Limb (tissue), 2 donors: ENCODE data around the gene DENND5B.
"Not testable (repeated sequence)": the region's sequence is repeated elsewhere in the genome, so short reads cannot be mapped to it uniquely, and the experiment has no call there.

Source experiments
- DNase-seq, 2 donors: peaks; one replicate each; pipeline ENCODE4 v3.0.0-alpha.2; 2016; ENCODE audit errors: extremely low spot score in 2 of 2

The DENND5B gene

DNA sequence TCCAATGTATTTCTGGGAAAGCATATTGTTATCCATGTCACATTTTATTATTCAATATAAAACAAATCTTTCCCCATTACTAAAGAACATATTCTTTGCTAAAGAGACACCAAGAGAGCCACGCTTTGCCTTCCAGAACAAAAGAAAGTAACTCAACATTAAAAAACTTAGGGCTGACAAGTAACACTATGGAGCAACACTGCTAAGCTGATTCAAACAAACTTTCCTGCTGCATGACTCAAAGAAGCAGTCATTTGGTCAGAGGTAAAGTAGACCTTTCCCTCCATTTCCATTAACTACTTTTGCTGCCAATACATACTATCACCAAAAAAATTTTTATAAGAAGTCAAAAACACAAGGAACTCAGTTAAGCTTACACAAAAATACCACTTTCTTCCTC is 83.0 kb downstream of the DENND5B start:
- no peak for DNase-seq

DNA sequence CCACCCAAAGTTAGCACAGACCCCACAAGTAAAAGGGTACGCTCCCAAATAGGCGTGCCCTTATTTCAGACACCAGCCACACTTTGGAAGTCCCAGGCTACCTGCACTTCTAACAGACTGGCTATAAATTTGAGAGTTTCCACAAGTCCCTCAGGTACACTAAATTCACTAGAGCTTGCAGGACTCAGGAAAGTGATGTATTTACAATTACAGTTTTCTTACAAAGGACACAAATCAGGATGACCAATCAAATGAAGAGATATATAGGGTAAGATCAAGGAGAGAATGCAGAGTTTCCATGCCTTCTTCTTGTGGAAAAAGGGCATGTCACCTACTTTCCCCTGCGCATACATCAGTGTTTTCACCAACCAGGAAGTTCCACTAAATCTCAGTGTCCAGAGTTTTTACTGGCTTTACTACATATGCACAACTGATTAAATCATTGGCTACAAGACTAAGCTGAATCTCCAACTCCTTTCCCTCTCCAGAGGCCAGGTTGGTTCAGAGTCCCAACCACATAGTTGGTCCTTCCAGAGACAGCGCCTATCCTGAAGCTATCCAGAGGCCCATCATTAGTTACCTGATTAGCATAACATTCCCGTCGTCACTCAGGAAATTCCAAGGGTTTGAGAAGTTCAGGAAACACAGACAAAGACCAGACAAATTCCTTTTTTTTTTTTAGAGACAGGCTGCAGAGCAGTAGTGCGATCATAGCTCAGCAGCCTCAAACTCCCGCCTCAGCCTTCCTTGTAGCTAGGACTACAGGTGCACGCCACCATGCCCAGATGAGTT is 84.2 kb downstream of the DENND5B start:
- no peak for DNase-seq

DNA sequence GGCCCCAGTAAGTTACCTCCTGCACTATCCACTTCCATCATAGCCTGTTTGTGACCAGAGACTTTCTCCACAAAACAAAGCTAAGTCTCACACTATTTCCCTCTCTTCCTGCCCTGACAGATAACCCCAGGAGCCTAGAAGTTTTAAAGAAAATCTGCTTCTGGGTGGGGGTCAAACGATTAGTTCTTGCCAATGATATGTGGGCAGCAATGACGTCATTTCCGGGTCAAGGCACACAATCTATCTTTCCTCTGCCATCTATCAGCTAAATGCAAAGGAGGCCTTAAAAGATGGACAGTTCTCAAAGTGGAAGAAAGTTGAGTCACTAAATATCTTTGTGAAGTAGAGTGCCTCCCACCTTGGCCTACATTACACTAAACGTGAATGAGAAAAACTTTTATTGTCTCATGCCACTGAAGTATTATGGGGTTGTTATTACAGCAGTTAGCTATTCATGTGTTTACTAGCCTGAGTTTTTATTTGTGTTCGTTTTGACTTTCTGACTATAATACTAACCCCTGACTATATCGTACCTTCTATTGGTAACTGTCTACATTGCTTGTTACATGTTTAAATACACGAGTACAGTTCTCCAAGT is 86.2 kb downstream of the DENND5B start:
- no peak for DNase-seq

DNA sequence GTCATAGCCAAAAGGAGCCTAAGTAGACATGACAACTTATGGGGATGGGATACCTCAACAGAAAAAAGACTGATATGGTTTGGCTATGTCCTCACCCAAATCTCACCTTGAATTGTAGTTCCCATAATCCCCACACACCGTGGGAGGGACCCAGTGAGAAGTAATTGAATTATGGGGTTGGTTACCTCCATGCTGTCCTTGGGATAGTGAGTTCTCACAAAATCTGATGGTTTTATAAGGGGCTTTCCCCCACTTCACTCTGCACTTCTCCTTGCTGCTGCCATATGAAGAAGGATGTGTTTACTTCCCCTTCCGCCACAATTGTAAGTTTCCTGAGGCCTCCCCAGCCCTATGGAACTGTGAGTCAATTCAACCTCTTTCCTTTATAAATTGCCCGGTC is 89.9 kb downstream of the DENND5B start:
- DNase-seq: not testable (repeated sequence)

DNA sequence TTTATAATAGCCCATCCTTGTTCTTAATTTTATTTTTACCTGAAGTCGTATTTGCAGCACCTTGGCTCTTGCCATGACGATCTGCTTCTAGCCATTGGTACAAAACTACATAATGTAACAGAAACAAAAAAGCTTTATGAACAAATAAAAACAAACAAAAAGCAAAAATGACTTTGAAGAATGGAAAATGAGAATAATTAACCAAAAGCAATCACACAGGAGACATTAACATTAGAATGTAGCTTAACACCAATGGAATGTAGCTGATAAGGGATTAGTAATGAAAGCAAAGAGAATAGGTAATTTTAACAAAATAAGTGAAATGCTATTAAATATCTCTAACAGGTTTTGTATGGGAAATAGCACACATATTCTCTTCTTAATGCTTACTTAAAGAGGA is 91.4 kb downstream of the DENND5B start:
- no peak for DNase-seq

DNA sequence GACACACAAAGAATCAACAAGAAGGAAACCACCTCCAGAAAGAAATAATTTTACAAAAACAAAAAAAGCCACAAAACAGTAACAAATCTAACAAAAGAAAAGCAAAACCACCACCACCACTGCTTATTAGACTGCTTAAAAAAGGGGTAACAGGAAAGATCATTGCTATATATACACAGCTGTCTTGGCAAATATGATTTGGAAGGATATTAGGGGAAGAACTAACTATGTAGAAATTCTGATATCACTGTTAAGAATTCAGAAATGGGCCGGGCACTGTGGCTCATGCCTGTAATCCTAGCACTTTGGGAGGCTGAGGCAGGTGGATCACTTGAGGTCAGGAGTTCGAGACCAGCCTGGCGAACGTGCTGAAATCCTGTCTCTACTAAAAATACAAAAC is 92.5 kb downstream of the DENND5B start:
- no peak for DNase-seq

DNA sequence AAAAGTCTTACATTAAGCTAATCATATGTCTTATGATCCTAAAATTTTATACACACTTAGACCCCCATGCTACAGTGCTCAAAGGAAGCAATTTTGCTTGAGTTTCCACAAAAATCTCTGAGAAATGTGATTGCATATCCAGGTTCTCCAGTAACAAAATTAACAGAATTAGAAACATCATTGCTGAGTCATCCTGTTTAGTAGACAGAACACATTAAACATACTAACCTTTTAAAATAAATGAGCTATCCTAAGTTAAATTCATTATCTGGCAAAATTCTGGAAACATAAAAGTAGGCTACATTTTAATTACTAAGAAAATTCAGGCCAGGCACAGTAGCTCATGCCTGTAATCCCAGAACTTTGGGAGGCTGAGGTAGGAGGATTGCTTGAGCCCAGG is 94.7 kb downstream of the DENND5B start:
- no peak for DNase-seq

DNA sequence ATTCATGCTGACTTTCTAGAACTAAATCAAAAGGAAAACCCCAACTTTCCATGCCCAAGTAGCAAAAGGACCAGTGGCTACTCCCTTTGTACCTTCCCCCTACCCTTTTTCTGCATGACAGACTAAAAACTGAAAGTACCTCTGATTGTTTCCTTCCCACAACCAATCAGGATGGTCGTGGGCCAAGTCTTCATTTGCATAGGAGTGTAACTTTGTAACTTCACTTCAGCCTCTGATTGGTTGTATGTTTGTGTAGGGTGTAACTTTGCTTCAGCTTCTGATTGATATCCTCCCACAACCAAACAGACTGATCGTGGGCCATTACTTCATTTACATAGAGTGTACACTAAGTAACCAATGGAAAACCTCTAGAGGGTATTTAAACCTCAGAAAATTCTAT is 96.5 kb downstream of the DENND5B start:
- DNase-seq: no peak

DNA sequence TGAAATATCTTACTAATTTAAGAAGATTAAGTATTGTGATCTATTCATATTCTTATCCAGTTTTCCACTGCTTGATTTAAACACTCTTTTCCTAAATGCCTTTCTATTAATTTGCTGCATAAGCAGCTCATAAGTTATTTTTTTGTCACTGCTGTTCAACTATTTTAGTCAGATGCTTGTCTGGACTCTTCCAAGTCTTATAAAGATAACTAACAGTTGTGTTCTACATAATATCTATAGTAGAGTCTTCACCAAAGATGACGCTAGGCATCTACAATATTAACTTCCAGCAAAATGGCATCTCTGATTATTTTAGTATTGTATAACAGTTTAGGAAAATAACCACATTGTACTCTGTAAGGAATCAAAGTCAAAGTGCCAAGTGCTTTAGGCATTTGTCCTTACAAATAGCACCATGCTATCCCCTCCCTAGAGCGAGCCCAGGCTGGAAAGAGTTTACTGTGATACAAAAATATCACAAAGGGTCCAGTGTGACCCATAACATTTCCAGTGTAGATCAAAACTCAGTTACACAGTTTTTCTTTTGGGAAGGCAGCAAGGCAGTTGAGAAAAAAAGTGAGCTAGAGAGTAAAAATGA is 98.2 kb downstream of the DENND5B start:
- DNase-seq: no peak

DNA sequence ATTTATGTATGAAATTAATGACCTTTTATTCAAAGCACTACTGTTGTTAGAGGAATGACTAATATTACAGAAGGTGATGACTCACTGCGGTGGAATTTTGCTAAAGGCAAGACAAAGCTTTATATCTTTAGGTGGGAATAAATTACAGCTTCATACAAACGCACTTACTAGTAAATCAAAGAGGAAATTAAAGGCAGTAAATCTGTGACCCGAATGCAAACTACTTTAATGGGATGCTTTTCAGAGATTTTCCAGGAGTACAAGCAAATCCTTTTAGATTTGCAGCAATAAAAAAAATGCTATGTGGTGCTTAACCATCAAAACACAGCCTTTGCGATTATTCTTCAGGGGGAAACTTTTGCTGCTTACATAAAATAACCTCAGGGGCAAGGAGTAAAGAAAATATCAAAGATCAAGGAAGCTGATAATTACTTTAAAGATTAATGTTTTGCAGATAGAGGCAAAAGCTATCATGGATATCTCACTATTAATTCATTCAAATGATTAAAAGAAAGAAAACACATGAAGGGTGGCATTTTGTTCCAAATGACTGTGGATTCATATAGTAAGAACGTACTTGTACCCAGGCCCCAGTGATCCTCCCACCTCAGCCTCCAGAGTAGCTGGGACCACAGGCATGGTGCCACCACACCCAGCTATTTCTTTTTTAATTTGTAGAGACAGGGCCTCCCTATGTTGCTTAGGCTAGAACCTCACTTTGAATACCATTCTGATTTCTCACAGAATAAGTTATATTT is 98.9 kb downstream of the DENND5B start:
- DNase-seq: no peak

DNA sequence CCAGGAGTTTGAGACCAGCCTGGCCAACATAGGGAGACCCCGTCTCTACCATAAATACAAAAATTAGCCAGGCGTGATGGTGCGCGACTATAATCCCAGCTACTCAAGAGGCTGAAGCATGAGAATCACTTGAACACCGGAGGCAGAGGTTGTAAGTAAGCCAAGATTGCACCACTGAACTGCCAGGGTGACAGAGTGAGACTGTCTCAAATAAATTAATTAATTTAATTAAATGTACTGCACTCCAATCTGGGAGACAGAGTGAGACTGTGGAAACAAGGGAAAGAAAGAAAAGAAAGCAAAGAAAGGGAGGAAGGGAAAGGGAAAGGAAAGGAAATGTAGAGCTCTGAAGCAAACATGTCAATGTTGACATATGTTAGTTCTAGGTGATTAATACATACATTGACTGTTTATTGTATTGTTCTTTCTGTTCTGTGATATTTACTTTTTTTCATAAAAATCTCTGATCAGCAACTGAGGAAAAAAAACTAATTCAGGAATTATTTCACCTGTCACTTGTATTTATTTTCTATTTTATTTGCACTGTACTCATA is 99.6 kb downstream of the DENND5B start:
- DNase-seq: no peak

DNA sequence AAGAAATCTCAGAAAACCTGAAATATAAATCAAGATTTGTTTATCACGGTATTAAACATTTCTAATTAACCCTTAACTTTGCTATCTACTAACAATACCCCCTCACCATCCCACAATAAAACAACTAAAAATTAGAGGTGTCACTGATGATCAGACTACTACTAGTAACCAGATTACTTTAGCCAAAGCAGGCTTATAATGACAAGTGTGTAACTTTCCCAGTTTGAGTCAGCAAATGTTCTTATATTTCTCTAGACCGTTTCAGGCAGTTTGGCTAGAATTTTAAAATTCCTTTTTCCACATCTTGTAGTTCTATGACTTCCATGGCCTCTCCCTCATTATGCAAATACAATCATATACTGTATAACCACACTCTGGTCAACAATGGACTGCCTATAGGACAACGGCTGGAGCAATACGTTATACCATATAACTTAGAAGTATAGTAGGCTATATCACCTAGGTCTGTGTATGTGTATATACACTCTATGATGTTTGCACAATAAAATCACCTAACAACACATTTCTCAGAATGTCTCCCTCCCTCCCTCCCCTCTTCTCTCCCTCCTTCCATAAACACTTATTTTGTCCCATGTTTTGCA is 102.1 kb downstream of the DENND5B start:
- DNase-seq: no peak

DNA sequence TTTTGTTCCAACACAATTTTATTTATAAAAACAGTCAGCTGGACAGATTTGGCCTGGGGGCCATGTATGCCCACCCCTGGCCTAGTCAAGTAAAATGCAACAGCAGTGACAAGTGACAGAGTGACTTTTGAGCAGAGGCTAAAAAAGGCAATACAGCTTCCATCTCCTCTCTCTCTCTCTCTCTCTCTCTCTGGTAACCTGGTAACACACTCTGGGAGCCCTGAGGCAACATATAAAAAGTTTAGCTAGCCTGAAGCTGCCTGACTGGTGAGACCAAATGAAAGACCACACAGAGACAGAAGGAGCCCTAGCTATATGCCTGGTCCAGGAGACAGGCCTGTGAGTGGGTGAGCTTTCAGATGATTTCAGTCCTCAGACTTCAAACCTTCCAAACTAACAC is 105.4 kb downstream of the DENND5B start:
- DNase-seq: no peak

DNA sequence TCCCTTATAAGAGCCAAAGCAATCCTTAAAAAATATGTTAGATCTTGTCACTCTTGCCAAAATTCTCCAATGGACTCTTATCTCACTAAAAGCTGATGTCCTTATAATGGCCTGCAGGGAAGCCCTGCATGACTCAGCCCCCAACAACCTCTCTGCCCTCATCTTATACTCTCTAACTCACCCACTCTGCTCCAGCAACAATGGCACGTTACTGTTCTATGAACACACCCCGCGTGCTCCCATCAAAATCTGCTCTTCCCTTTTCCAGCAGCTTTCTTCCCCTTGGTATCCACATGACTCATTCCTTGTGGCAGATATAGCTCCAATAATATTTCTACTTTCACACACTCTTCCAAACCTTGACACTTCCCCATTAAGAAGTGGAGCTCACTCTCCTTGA is 108.1 kb downstream of the DENND5B start:
- no peak for DNase-seq

DNA sequence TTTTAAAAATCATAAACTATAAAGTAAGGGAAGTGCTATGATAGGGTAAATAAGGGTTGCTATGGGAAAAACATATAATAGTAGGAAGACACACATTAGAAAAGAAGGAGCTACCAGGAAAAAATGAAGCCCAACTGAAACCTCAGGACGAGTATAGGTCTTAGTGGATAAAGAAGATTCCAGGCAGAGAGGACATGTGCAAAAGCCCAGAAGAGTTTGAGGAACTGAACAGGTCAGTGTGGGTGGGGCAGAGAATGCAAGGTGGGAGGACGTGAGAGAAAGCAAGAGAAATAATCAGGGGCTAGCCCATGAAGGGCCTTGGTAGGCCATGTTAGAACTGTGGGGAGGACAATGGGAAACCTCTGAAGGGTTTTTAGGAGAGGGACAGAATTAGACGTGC is 109.5 kb downstream of the DENND5B start:
- no peak for DNase-seq

DNA sequence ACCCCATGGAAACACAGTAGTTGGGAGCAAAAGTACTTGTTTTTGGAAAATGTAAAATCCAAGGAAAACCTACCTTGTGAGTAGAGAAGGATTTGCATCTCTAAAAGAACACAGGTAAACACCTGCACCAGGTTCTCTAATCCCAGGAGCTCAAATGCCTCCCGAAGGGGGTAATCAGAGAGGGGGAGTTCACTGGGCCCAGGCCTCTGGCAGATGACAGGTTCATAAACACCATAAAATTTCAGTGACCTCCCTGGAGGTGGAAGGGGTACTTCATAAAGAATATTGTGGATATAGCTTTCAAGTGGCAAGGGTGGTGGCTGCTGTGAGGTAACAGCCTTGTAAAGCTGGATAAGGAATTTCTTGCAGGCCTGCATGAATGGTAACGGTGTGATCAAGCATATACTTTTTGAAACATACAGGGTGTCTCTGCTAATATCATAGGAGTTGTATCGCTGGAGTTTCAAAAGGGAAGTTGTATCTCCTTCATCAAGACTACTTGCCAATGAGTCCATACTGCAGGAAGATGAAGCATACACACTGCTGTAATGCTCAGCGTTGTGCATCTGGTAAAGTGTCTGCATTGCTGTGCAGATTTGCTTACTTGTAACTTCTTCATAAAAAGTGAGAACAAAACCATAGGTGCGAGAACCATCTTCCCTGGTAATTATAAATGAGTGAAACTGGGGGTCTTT is 111.3 kb downstream of the DENND5B start:
- no peak for DNase-seq

DNA sequence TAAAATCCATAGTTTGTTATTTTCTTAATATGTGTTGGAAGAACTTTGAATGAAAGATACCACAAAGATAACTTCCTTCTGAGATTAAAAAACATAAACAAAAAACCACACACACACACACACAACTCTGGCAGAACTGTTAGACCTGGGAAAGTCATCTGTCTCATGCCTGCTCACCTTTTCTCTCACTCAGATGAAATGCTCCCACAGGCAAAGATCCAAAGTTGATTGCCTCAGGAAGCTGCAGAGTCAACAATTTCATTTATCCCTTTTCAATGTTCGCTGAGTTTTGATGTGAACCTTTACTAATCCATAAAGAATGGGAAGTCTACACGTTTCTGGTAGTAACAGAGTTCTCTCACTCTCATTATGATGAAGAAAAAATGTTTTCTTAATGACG is 112.0 kb downstream of the DENND5B start:
- DNase-seq: no peak

DNA sequence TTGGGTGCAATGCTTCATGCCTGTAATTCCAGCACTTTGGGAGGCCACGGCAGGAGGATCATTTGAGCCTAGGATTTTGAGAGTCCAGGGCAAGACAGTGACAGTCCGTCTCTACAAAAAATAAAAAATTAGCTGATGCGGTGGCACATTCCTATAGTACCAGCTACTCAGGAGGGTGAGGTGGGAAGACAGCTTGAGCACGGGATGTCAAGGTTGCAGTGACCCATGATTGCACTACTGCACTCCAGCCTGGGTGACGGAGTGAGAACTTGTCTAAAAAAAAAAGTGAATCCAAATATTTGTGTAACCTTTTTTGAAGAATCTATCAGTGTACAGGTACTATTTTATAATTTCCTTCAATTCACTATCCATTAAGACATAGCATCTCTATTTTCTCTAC is 112.5 kb downstream of the DENND5B start:
- no peak for DNase-seq

DNA sequence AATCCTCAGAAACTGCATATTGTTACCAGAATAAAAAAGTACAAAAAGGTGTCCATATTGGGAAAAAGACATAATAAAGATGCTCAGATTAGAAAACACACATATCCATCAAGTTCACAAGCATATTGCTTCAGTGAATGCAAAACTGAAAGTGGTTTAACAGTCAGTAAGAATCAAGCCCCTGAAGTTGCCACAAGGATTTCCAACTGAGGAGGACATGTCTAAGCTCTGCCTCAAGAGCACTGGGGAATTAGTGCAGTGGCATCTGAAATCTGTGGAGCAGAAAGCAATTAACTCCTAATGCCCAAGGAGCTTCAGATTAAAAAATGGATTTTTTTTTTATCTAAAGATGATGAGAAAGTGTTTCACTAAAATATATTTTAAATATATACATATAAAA is 113.2 kb downstream of the DENND5B start:
- DNase-seq: no peak

DNA sequence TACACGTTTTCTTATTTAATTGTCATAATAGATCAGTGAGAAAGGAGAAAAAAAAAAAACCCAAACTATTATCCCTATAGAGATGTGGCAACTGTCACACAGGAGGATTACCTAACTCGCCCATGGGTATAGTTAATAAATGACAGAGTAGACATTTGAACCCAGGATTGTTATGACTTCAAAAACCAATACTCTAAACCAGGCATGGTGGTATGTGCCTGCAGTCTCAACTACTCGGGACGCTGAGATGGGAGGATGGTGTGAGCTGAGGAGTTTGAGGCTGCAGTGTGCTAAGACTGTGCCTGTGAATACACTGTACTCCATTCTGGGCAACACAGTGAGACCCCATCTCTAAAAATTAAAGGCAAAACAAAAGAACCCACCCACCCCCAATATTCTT is 114.5 kb downstream of the DENND5B start:
- no peak for DNase-seq

DNA sequence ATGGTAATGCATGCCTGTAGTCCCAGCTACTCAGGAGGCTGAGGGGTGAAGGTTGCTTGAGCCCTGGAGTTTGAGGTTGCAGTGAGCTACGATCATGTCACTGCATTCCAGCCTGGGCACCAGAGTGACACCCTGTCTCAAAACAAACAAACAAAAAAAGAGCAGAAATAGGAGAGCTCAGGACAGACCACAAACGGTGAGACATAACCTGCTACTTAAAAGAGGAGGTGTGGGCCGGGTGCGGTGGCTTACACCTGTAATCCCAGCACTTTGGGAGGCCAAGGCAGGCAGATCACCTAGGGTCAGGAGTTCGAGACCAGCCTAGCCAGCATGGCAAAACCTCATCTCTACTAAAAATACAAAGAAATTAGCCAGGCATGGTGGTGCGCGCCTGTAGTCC is 115.3 kb downstream of the DENND5B start:
- DNase-seq: not testable (repeated sequence)
